ENCODE measurements around the gene SLU7. TPM values are rescaled to one million over a fixed set of nuclear protein-coding genes. Genes with fewer than 3 reads are reported as not detected.

SLU7 gene
- total RNA-seq (10 to 100 TPM; 53.0 to 85.3 (median 77.0) TPM), polyA plus RNA-seq (10 to 100 TPM; 64.1 to 78.1 TPM), total RNA-seq (103 reads per million, percentile 85 among the genes with 10 or more reads in this experiment)

DNA sequence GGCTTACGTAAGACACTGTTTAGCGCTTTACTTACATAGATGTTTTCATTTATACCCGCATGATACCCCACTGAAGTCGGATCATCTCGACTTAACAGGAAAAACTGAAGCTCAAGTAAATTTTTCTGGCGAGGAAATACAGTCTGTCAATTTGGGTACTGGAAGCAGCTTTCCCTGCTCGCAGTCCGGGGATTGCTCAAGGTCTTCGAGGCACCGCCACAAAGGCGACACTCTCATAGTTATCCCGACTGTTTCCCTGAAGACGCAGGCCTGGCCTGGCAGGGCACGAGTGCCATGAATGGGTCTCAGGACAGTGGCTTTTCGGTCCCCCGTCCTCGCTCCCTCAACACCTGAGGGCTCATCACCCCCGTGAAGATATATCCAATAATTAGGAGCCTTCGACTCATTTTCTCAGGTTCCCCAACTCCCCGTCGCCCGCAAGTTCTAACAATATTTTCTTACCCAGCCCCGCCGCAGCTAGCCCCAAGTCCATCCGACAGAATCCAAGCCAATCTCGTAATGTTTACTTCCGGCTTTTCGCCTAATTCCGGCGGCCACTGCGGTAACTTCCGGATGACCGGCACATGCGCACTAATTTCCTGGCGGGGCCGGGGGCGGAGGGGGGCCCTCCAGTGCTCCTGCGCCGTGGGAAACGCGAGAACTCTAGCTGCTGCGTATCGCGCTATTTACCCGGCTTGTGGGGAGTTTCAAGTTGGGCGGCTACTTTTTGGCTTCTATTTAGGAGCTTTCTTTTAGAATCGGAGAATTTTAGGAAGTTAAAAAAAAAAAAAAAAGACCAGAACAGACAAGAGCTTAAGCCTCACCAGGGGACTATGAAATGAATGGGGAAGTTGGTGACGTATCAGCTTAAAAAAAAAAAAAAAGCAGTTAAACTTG, at the start of gene SLU7:
SLU7 (minus strand) TSS at position 521 of the 897 bp plus-strand sequence. CDS start 3,787 bp downstream, outside the sequence.
- H3K27me3 ChIP-seq (ENCODE audit: control insufficient read depth in 2 of 2, insufficient read depth in 2 of 2, low read length in 2 of 2), result no peaks in the 10 kb centered on the region
- Mint-ChIP-seq H3K27me3 (no peaks in the 10 kb centered on the region), H3K27ac (peak within 1 kb of the TSS; percentile 95 to 100 (median 98)), H3K4me1 (peaks cover 45 to 85% (median 79%) of the 10 kb centered on the region in 7 donors), H3K4me3 (peak within 1 kb of the TSS; percentile 91 to 100 (median 96)), H3K9me3 (peaks cover 0 to 5% (median 0%) of the 10 kb centered on the region in 11 donors), H3K36me3 (peaks cover 6 to 17% (median 7%) of the 10 kb centered on the region in 5 donors)
- H3K9me3 ChIP-seq (ENCODE audit: control insufficient read depth in 2 of 3, low read length in 3 of 3), result no peaks in the 10 kb centered on the region
- peaks cover 23 to 28% of the 10 kb centered on the region in 2 donors for H3K4me1 ChIP-seq (ENCODE audit: control insufficient read depth in 2 of 2, insufficient read depth in 2 of 2, low read length in 2 of 2)
- peaks cover 0 to 8% (median 5%) of the 10 kb centered on the region in 3 experiments for H3K36me3 ChIP-seq (ENCODE audit: control insufficient read depth in 2 of 3, insufficient read depth in 3 of 3, low read length in 3 of 3)
- DNase-seq (peak; percentile 80 to 93 (median 91)), ATAC-seq (peak; percentile 86)
- intact Hi-C loops (cut with micrococcal nuclease), result loop anchor here (1.0 to 10.0 kb wide), 8 partner anchors 19 to 1210 kb away; partner anchors contain the start of genes PWWP2A (in 2 of the 2), TTC1 (in 2 of the 2), UBLCP1 (in 2 of the 2) and FAM200C (in 1 of the 2)
- ChIA-PET CTCF (interaction anchor here (0.6 to 4.5 kb wide), 5 partner anchors 12 to 1866 kb away, joined by 3 to 42 read pairs (median 3); partner anchors contain the start of gene FAM200C), POLR2A (interaction anchor here (0.5 to 4.3 kb wide), 15 partner anchors 11 to 420 kb away, joined by 3 to 22 read pairs (median 5); partner anchors contain the start of genes PWWP2A and TTC1)
- peak within 1 kb of the TSS; percentile 98 for H3K27ac ChIP-seq (ENCODE audit: low read depth, low read length)
- H3K4me3 ChIP-seq (ENCODE audit: low read length), result peak within 1 kb of the TSS; percentile 94

DNA sequence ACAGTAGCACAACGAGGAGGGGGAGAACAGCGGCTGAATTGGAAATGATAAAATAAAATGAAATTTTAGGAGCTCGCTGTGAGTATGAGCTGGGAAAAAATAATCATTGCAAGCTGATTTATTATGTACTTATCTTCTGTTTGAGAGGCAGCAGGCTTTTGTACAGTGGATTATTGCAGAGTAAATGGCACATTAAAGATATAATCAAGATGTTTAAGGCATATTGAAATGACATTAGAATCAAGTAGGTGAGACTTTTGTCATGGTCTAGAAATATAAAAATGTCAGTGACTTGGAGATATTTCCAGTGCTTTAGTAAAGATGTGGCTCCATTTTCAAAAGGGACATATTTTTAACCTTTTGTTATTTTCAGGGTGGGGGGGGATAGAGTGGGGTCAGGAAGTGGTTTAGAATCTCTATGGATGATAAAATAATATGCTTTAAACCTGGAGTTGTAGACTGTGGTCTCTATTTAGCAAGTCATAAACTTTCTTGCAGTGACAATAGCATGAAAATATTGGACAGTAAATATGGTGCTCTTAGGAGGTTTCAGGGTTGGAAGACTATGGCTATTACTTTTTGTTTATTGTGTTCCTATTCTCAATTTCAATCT, 49.6 kb upstream of the SLU7 start:
- Mint-ChIP-seq H3K4me3 (peak overlapping the region; percentile 80 to 100 (median 88)), H3K36me3 (peaks cover 0 to 31% (median 0%) of the 10 kb centered on the region in 5 donors), H3K9me3 (no peaks in the 10 kb centered on the region), H3K4me1 (peaks cover 36 to 86% (median 72%) of the 10 kb centered on the region in 7 donors), H3K27me3 (no peaks in the 10 kb centered on the region), H3K27ac (peak overlapping the region; percentile 73 to 99 (median 81))
- ATAC-seq (no peak), DNase-seq (no peak)
- POLR2A ChIA-PET, result interaction anchor here (1.4 to 2.0 kb wide), 3 partner anchors 9 to 50 kb away, joined by 5 to 11 read pairs (median 11); partner anchors contain the start of gene SLU7
- Histone ChIP-seq H3K36me3 (ENCODE audit: control insufficient read depth in 2 of 3, insufficient read depth in 3 of 3, low read length in 3 of 3) (no peaks in the 10 kb centered on the region), H3K4me1 (ENCODE audit: control insufficient read depth in 2 of 2, insufficient read depth in 2 of 2, low read length in 2 of 2) (peaks cover 32 to 34% of the 10 kb centered on the region in 2 donors), H3K27ac (ENCODE audit: low read depth, low read length) (peak overlapping the region; percentile 48), H3K9me3 (ENCODE audit: control insufficient read depth in 2 of 3, low read length in 3 of 3) (no peaks in the 10 kb centered on the region), H3K4me3 (ENCODE audit: low read length) (peak overlapping the region; percentile 69), H3K27me3 (ENCODE audit: control insufficient read depth in 2 of 2, insufficient read depth in 2 of 2, low read length in 2 of 2) (no peaks in the 10 kb centered on the region)
- intact Hi-C loops (cut with micrococcal nuclease), result loop anchor here in 1 of 2 donors (1.0 to 5.0 kb wide), 5 partner anchors 9 to 1366 kb away; partner anchors contain the start of gene PTTG1
- CTCF ChIA-PET, result no interaction called here

DNA sequence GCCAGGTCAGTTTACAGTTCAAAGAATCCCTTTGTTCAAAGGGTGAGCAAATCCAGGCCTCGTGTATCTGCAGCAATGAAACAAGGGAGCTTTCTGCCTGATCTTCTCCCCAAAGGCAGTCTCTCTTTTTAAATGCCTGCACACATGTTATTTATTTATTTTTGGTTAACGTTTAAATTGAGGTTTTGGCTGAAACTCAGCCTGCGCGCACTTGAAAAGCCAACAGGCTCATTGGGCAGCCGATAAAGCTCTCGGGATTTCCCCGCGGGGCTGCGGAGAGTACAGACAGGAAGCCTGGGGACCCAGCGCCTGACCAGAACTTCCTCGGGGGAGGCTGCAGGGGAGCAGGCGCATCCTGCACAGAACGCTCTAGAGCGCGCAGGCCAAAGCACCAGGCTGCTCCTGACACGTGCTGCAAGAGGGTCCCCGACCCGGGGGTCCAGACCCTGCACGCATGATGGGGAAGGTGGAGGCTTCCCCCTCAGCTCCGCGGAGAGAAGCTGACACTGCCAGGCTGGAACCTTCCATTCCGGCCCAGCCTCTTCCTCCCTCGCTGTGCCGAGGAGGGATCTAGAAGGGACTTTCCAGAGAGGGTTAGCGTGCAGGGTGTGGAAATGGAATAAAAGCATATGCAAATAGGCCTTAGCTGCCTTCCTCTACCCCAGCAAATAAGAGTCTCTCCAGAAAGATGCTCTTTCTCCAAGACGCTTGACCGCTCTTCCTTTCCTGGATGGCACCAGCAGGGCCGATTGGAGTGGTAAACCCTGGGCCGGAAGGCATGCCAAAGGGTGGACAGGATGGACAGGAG, 48.9 kb upstream of the SLU7 start:
- Histone ChIP-seq H3K27me3 (ENCODE audit: control insufficient read depth in 2 of 2, insufficient read depth in 2 of 2, low read length in 2 of 2) (no peaks in the 10 kb centered on the region), H3K4me3 (ENCODE audit: low read length) (peak overlapping the region; percentile 69), H3K4me1 (ENCODE audit: control insufficient read depth in 2 of 2, insufficient read depth in 2 of 2, low read length in 2 of 2) (peaks cover 28 to 34% of the 10 kb centered on the region in 2 donors), H3K27ac (ENCODE audit: low read depth, low read length) (peak overlapping the region; percentile 48), H3K9me3 (ENCODE audit: control insufficient read depth in 2 of 3, low read length in 3 of 3) (no peaks in the 10 kb centered on the region), H3K36me3 (ENCODE audit: control insufficient read depth in 2 of 3, insufficient read depth in 3 of 3, low read length in 3 of 3) (no peaks in the 10 kb centered on the region)
- no peaks in the 10 kb centered on the region for H3K27me3 Mint-ChIP-seq
- intact Hi-C loops (cut with micrococcal nuclease), result loop anchor here (1.0 to 5.0 kb wide), 7 partner anchors 10 to 1365 kb away; partner anchors contain the start of gene PTTG1 (in 1 of the 2)
- peaks cover 0 to 25% (median 0%) of the 10 kb centered on the region in 5 donors for H3K36me3 Mint-ChIP-seq
- peaks cover 36 to 79% (median 70%) of the 10 kb centered on the region in 7 donors for H3K4me1 Mint-ChIP-seq
- peak; percentile 24 to 88 (median 48) for DNase-seq
- peak overlapping the region; percentile 80 to 100 (median 88) for H3K4me3 Mint-ChIP-seq
- H3K27ac Mint-ChIP-seq, result peak overlapping the region; percentile 73 to 99 (median 81)
- POLR2A ChIA-PET, result interaction anchor here (1.4 to 2.0 kb wide), 3 partner anchors 10 to 49 kb away, joined by 5 to 11 read pairs (median 11); partner anchors contain the start of gene SLU7
- peak; percentile 91 for ATAC-seq
- CTCF ChIA-PET, result interaction anchor here (0.7 to 2.3 kb wide), 2 partner anchors 8 to 29 kb away, joined by 3 to 22 read pairs; no protein-coding TSS in a partner anchor
- no peaks in the 10 kb centered on the region for H3K9me3 Mint-ChIP-seq

DNA sequence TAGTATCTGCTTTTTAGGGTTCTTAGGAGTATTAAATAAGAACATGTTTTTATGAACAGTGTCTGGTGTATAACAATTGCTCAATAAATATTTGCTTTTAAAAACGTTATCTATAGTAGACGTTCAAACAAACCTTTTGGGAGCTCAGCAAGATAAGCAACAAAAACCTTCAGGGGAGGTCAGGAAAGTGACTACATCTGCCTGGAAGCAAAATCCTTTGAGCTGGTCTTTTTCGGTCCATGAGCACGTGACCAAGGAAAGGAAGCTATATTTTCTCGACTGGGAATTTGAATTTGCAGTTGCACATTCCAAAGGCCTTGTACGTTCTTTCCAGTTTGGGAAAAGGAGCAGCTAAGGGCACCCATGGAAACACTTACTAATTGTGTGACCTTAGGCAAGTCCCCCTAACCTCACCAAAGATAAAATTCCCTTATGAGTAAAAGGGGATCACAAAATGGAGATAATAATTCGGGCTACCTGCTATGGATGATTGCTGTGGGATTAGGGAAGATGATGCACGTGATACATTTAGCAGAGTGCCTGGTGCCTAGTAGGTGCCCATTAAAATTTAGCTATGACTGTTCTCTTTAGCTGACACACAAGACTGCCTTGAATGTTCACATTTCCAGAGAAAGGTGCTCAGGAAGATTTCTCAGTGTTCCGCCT, 48.1 kb upstream of the SLU7 start:
- H3K4me1 Mint-ChIP-seq, result peaks cover 36 to 76% (median 69%) of the 10 kb centered on the region in 7 donors
- H3K36me3 Mint-ChIP-seq, result peaks cover 0 to 21% (median 0%) of the 10 kb centered on the region in 5 donors
- ChIA-PET CTCF (interaction anchor here (0.7 to 2.3 kb wide), 2 partner anchors 8 to 28 kb away, joined by 3 to 22 read pairs; no protein-coding TSS in a partner anchor), POLR2A (interaction anchor here (1.4 to 2.0 kb wide), 3 partner anchors 11 to 48 kb away, joined by 5 to 11 read pairs (median 11); partner anchors contain the start of gene SLU7)
- H3K4me3 Mint-ChIP-seq, result peak overlapping the region; percentile 80 to 100 (median 88)
- ATAC-seq, result no peak
- Histone ChIP-seq H3K4me3 (ENCODE audit: low read length) (peak overlapping the region; percentile 69), H3K4me1 (ENCODE audit: control insufficient read depth in 2 of 2, insufficient read depth in 2 of 2, low read length in 2 of 2) (peaks cover 24 to 34% of the 10 kb centered on the region in 2 donors), H3K9me3 (ENCODE audit: control insufficient read depth in 2 of 3, low read length in 3 of 3) (no peaks in the 10 kb centered on the region), H3K36me3 (ENCODE audit: control insufficient read depth in 2 of 3, insufficient read depth in 3 of 3, low read length in 3 of 3) (no peaks in the 10 kb centered on the region), H3K27me3 (ENCODE audit: control insufficient read depth in 2 of 2, insufficient read depth in 2 of 2, low read length in 2 of 2) (no peaks in the 10 kb centered on the region), H3K27ac (ENCODE audit: low read depth, low read length) (peak overlapping the region; percentile 8)
- no peak for DNase-seq
- intact Hi-C loops (cut with micrococcal nuclease), result loop anchor here (1.0 to 5.0 kb wide), 3 partner anchors 29 to 1365 kb away; no protein-coding TSS in a partner anchor
- H3K27ac Mint-ChIP-seq, result peak overlapping the region; percentile 53 to 99 (median 78)
- no peaks in the 10 kb centered on the region for H3K27me3 Mint-ChIP-seq
- no peaks in the 10 kb centered on the region for H3K9me3 Mint-ChIP-seq

DNA sequence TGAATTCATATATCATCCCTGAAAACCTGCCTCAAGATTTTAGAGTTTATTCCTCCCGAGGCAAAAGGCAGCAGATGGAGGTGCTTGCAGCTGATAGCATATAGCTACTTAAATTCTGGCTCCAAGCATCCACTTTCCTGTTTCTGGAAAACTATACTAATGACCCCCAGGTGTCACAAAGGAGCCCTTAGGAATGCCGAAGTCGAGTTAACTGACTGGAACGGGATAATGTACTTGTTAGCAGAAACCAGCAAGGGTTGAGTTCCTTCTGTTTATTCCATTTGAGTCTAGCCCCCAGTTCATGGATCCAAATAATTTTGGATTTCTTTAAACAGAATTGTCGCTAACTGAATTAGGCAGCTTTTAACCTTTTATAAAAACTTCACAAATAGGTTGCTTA, 47.2 kb upstream of the SLU7 start:
- Mint-ChIP-seq H3K4me1 (peaks cover 31 to 67% (median 60%) of the 10 kb centered on the region in 7 donors), H3K27me3 (no peaks in the 10 kb centered on the region), H3K4me3 (peak overlapping the region in 2 of 10 donors; percentile 15 to 38), H3K36me3 (peaks cover 0 to 18% (median 0%) of the 10 kb centered on the region in 5 donors), H3K9me3 (no peaks in the 10 kb centered on the region), H3K27ac (peak overlapping the region in 3 of 9 donors; percentile 2 to 73 (median 22))
- CTCF ChIA-PET, result interaction anchor here (2.3 kb wide), 1 partner anchor 27 kb away, joined by 22 read pairs; no protein-coding TSS in a partner anchor
- ATAC-seq, result no peak
- no peaks in the 10 kb centered on the region for H3K27me3 ChIP-seq (ENCODE audit: control insufficient read depth in 2 of 2, insufficient read depth in 2 of 2, low read length in 2 of 2)
- DNase-seq, result no peak
- H3K4me1 ChIP-seq (ENCODE audit: control insufficient read depth in 2 of 2, insufficient read depth in 2 of 2, low read length in 2 of 2), result peaks cover 15 to 30% of the 10 kb centered on the region in 2 donors
- H3K27ac ChIP-seq (ENCODE audit: low read depth, low read length), result no peak overlapping the region
- H3K9me3 ChIP-seq (ENCODE audit: control insufficient read depth in 2 of 3, low read length in 3 of 3), result no peaks in the 10 kb centered on the region
- H3K36me3 ChIP-seq (ENCODE audit: control insufficient read depth in 2 of 3, insufficient read depth in 3 of 3, low read length in 3 of 3), result no peaks in the 10 kb centered on the region
- intact Hi-C loops (cut with micrococcal nuclease), result loop anchor here (2.0 to 5.0 kb wide), 2 partner anchors 43 to 1364 kb away; no protein-coding TSS in a partner anchor
- no peak overlapping the region for H3K4me3 ChIP-seq (ENCODE audit: low read length)
- POLR2A ChIA-PET, result interaction anchor here (0.6 kb wide), 1 partner anchor 10 kb away, joined by 4 read pairs; no protein-coding TSS in a partner anchor

All from naive thymus-derived CD4-positive, alpha-beta T cell (primary cell).